H1 (cell line): ENCODE measurements around the gene TBC1D9. TPM values are rescaled to one million over a fixed set of nuclear protein-coding genes. Genes with fewer than 3 reads are reported as not detected.

Experiments
- CTCF ChIA-PET: fragments of 300-600 bp; sonication (Branson Sonifier 250); formaldehyde crosslinking; loops from one replicate; lab custom pipeline; 2021; ENCODE audit not compliant: partially characterized antibody; lab: Charles Lee
- POLR2A ChIA-PET: fragments of 300-600 bp; sonication (Branson Sonifier 250); formaldehyde crosslinking; loops from one replicate; lab custom pipeline; 2021; ENCODE audit warnings: inconsistent platforms; ENCODE audit not compliant: partially characterized antibody; lab: Charles Lee
- DNase-seq, 2 experiments: peaks; one replicate each; pipeline versions ENCODE4 v3.0.0 to v3.0.0-alpha.2; 2010 to 2022; ENCODE audit warnings: low spot score in 2 of 2, low read depth in 1 of 2, mixed read lengths in 1 of 2
- FAIRE-seq: peaks from 2 replicates; lab custom pipeline; 2011; peaks lifted over from hg19 to GRCh38; lab: Jason Lieb, UNC
- H2AFZ ChIP-seq: 2 replicates; pipeline ENCODE4 v1.8.1; 2012; ENCODE audit warnings: low read length, inconsistent platforms
- H2AK5ac ChIP-seq: 2 replicates; pipeline ENCODE4 v1.6.1; 2013; ENCODE audit warnings: low read depth, low read length
- H2BK120ac ChIP-seq: replicated peaks from 2 replicates; pipeline ENCODE3; 2013; ENCODE audit warnings: low read depth, low read length, inconsistent platforms
- H2BK12ac ChIP-seq: 2 replicates; pipeline ENCODE4 v1.6.1; 2013; ENCODE audit warnings: low read depth, low read length
- H2BK15ac ChIP-seq: 2 replicates; pipeline ENCODE4 v1.6.1; 2013; ENCODE audit warnings: low read length
- H2BK20ac ChIP-seq: 2 replicates; pipeline ENCODE4 v1.6.1; 2013; ENCODE audit warnings: low read length
- H2BK5ac ChIP-seq: 2 replicates; pipeline ENCODE4 v1.6.1; 2013; ENCODE audit warnings: low read depth, low read length
- H3K14ac ChIP-seq: 2 replicates; pipeline ENCODE4 v1.6.1; 2013; ENCODE audit warnings: inconsistent platforms; ENCODE audit not compliant: insufficient read length
- H3K18ac ChIP-seq: 2 replicates; pipeline ENCODE4 v1.6.1; 2013; ENCODE audit warnings: low read length; ENCODE audit errors: extremely low read depth
- H3K23ac ChIP-seq: 2 replicates; pipeline ENCODE4 v1.6.1; 2013; ENCODE audit warnings: inconsistent platforms; ENCODE audit not compliant: insufficient read length
- H3K23me2 ChIP-seq: 2 replicates; pipeline ENCODE4 v1.6.1; 2013; ENCODE audit warnings: low read depth, low read length
- H3K27ac ChIP-seq: 2 replicates; pipeline ENCODE4 v1.6.1; 2011; ENCODE audit warnings: low read depth, low read length, inconsistent platforms
- H3K27me3 ChIP-seq, 4 experiments: replicated peaks in 1 of 4; 1 replicate in 1 of 4; 2 replicates in 3 of 4; pipeline versions ENCODE4 v1.6.1 to v1.8.1; 2011 to 2013; ENCODE audit warnings: low read length in 3 of 4, mild to moderate bottlenecking in 3 of 4, inconsistent platforms in 2 of 4, mixed read lengths in 2 of 4, moderate library complexity in 1 of 4; ENCODE audit not compliant: control insufficient read depth in 3 of 4, insufficient read depth in 3 of 4; ENCODE audit errors: extremely low read depth in 1 of 4
- H3K36me3 ChIP-seq, 4 experiments: 2 replicates each; pipeline versions ENCODE4 v1.6.1 to v1.8.1; 2011 to 2013; ENCODE audit warnings: mild to moderate bottlenecking in 4 of 4, low read length in 3 of 4, moderate library complexity in 2 of 4, control low read depth in 1 of 4, inconsistent platforms in 1 of 4; ENCODE audit not compliant: insufficient read depth in 4 of 4, control insufficient read depth in 2 of 4
- H3K4ac ChIP-seq: replicated peaks from 2 replicates; pipeline ENCODE3; 2013; ENCODE audit warnings: low read length, low read depth, mixed read lengths, inconsistent platforms; ENCODE audit not compliant: insufficient read length
- H3K4me1 ChIP-seq, 4 experiments: replicated peaks in 1 of 4; 1 replicate in 1 of 4; 2 replicates in 3 of 4; pipeline versions ENCODE4 v1.6.1 to v1.8.1; 2011 to 2013; ENCODE audit warnings: low read length in 3 of 4, inconsistent platforms in 2 of 4, mixed read lengths in 1 of 4; ENCODE audit not compliant: insufficient read depth in 4 of 4, control insufficient read depth in 3 of 4
- H3K4me2 ChIP-seq, 2 experiments: 2 replicates each; pipeline versions ENCODE4 v1.6.1 to v1.8.1; 2011 to 2013; ENCODE audit warnings: low read depth in 2 of 2, low read length in 2 of 2, control low read depth in 1 of 2, inconsistent platforms in 1 of 2, mild to moderate bottlenecking in 1 of 2; ENCODE audit not compliant: insufficient read depth in 1 of 2
- H3K4me3 ChIP-seq, 4 experiments: fragments of 200-600, 300-600 bp in 1 of 4; sonication (generic), shearing (Covaris generic), sonication (Bioruptor Twin) in 1 of 4; 2 replicates each; pipeline versions ENCODE4 v1.5.1 to v1.8.1; 2011 to 2016; ENCODE audit warnings: low read length in 4 of 4, low read depth in 3 of 4, control low read depth in 2 of 4, inconsistent platforms in 2 of 4, mild to moderate bottlenecking in 2 of 4, mixed read lengths in 1 of 4, moderate library complexity in 1 of 4; ENCODE audit not compliant: insufficient read depth in 2 of 4; ENCODE audit errors: extremely low read depth in 1 of 4
- H3K56ac ChIP-seq: replicated peaks from 2 replicates; pipeline ENCODE3; 2013; ENCODE audit warnings: low read depth, mild to moderate bottlenecking, mixed read lengths, low read length, inconsistent platforms; ENCODE audit not compliant: insufficient read length
- H3K79me1 ChIP-seq: 2 replicates; pipeline ENCODE4 v1.6.1; 2013; ENCODE audit warnings: low read depth, low read length, control low read depth
- H3K79me2 ChIP-seq, 2 experiments: 2 replicates each; pipeline versions ENCODE4 v1.6.1 to v1.8.1; 2012 to 2013; ENCODE audit warnings: low read length in 2 of 2, mild to moderate bottlenecking in 2 of 2, inconsistent platforms in 1 of 2; ENCODE audit not compliant: insufficient read depth in 2 of 2, control insufficient read depth in 1 of 2
- H3K9ac ChIP-seq, 4 experiments: replicated peaks in 1 of 4; 1 replicate in 1 of 4; 2 replicates in 3 of 4; pipeline versions ENCODE4 v1.6.1 to v1.8.1; 2011 to 2013; ENCODE audit warnings: low read depth in 3 of 4, low read length in 3 of 4, control low read depth in 2 of 4, mild to moderate bottlenecking in 2 of 4, moderate library complexity in 2 of 4, inconsistent platforms in 1 of 4; ENCODE audit errors: extremely low read depth in 1 of 4
- H3K9me3 ChIP-seq, 2 experiments: 2 replicates each; pipeline versions ENCODE4 v1.6.1 to v1.8.1; 2012 to 2013; ENCODE audit warnings: mild to moderate bottlenecking in 2 of 2, moderate library complexity in 2 of 2, control low read depth in 1 of 2, inconsistent platforms in 1 of 2, low read depth in 1 of 2, low read length in 1 of 2, mixed read lengths in 1 of 2; ENCODE audit not compliant: insufficient read depth in 2 of 2
- H4K20me1 ChIP-seq, 2 experiments: replicated peaks in 1 of 2; 2 replicates each; pipeline versions ENCODE3 to v1.8.1; 2011 to 2013; ENCODE audit warnings: inconsistent platforms in 2 of 2, low read length in 2 of 2, mild to moderate bottlenecking in 1 of 2; ENCODE audit not compliant: insufficient read depth in 2 of 2, control insufficient read depth in 1 of 2
- H4K5ac ChIP-seq: 2 replicates; pipeline ENCODE4 v1.6.1; 2013; ENCODE audit warnings: low read length, low read depth, mixed read lengths, inconsistent platforms; ENCODE audit not compliant: insufficient read length
- H4K8ac ChIP-seq: 2 replicates; pipeline ENCODE4 v1.8.0; 2013; ENCODE audit warnings: mild to moderate bottlenecking, moderate library complexity, low read length, inconsistent platforms; ENCODE audit not compliant: insufficient read depth; ENCODE audit errors: extremely low read depth
- H4K91ac ChIP-seq: replicated peaks from 2 replicates; pipeline ENCODE3; 2013; ENCODE audit warnings: low read length, mixed read lengths, inconsistent platforms; ENCODE audit not compliant: insufficient read length
- ASH2L ChIP-seq: fragments of 200-600, 300-600 bp; sonication (generic); IDR thresholded peaks from one replicate; pipeline ENCODE4 v1.7.1; 2017; ENCODE audit warnings: low read length
- CBX5 ChIP-seq: fragments of 300-800, 300-1000 bp; sonication (generic); IDR thresholded peaks from 2 replicates; pipeline ENCODE4 v1.7.1; 2016; ENCODE audit warnings: antibody characterized with exemption, low read length, low read depth
- CEBPB ChIP-seq: IDR thresholded peaks from 2 replicates; pipeline ENCODE4 v1.6.1; 2012; ENCODE audit warnings: low read depth, low read length
- CREB1 ChIP-seq: IDR thresholded peaks from 2 replicates; pipeline ENCODE4 v1.6.1; 2012; ENCODE audit warnings: inconsistent platforms
- CTBP2 ChIP-seq: IDR thresholded peaks from 2 replicates; pipeline ENCODE4 v1.7.0; 2011; ENCODE audit warnings: borderline replicate concordance, mild to moderate bottlenecking, moderate library complexity, mixed read lengths, low read length; ENCODE audit not compliant: insufficient read depth, insufficient read length
- FOSL1 ChIP-seq: IDR thresholded peaks from 2 replicates; pipeline ENCODE4 v1.6.1; 2011; ENCODE audit warnings: mild to moderate bottlenecking, low read depth, low read length, moderate library complexity; ENCODE audit not compliant: insufficient read depth
- JUND ChIP-seq: IDR thresholded peaks from 2 replicates; pipeline ENCODE4 v1.6.1; 2011; ENCODE audit warnings: mild to moderate bottlenecking, improper control_type of control experiment, low read length
- NANOG ChIP-seq: IDR thresholded peaks from 2 replicates; pipeline ENCODE4 v1.6.1; 2011; ENCODE audit warnings: low read length, low read depth, mild to moderate bottlenecking, inconsistent platforms; ENCODE audit not compliant: insufficient read depth, poor library complexity, severe bottlenecking
- POLR2AphosphoS5 ChIP-seq: IDR thresholded peaks from 2 replicates; pipeline ENCODE4 v1.6.1; 2011; ENCODE audit warnings: low read depth, low read length
- RAD21 ChIP-seq, 2 experiments: IDR thresholded peaks in 1 of 2; conservative IDR thresholded peaks in 1 of 2; 2 replicates each; pipeline ENCODE4 v1.6.1; 2011; ENCODE audit warnings: low read depth in 2 of 2, low read length in 2 of 2, improper control_type of control experiment in 1 of 2, inconsistent platforms in 1 of 2, mild to moderate bottlenecking in 1 of 2, moderate library complexity in 1 of 2
- SIRT6 ChIP-seq: IDR thresholded peaks from one replicate; pipeline ENCODE4 v1.7.1; 2012; ENCODE audit warnings: low read length, inconsistent platforms
- SIX5 ChIP-seq: IDR thresholded peaks from 2 replicates; pipeline ENCODE4 v1.6.1; 2011; ENCODE audit warnings: mild to moderate bottlenecking, low read depth, low read length
- TBP ChIP-seq: IDR thresholded peaks from 2 replicates; pipeline ENCODE4 v1.6.1; 2011; ENCODE audit warnings: low read depth, low read length, improper control_type of control experiment
- WGBS, 2 experiments: shearing (Covaris generic) in 1 of 2; methylation state at CpG; one replicate each; pipeline versions ENCODE4 v1.1.6 to v1.1.7; 2013 to 2015; ENCODE audit warnings: low lambda C conversion rate in 2 of 2, mixed read lengths in 2 of 2, inconsistent platforms in 1 of 2, low coverage in 1 of 2, missing lambda C conversion rate in 1 of 2; ENCODE audit not compliant: insufficient replicate concordance in 2 of 2, insufficient coverage in 1 of 2, insufficient read length in 1 of 2; ENCODE audit errors: extremely low coverage in 1 of 2, missing lambda C conversion rate in 1 of 2; 5-methylcytosine and 5-hydroxymethylcytosine counted together
- polyA plus RNA-seq, 7 experiments: library from polyadenylated mRNA; depleted of rRNA in 3 of 7; stranded (reverse) in 5 of 7; unstranded in 2 of 7; fragments of >200 nt in 5 of 7; fragments of 200-250 nt in 2 of 7; gene quantifications; 1 replicate in 5 of 7; 2 replicates in 1 of 7; 4 replicates in 1 of 7; pipeline versions ENCODE4 v1.2.1 to v1.2.3, GENCODE V29; 2011 to 2013; ENCODE audit warnings: missing spikeins in 2 of 7, mixed read lengths in 2 of 7
- total RNA-seq: library from RNA; stranded (reverse); fragmentation: NEBNext Ultra II Directional; extraction: Animal tissue kit (Norgen Biotek cat#: 25700); gene quantifications from 2 replicates; pipeline ENCODE4 v1.2.1, GENCODE V29; 2021

The TBC1D9 gene
- total and polyA plus RNA-seq, 2 of the 8 experiments (the other 6 are each of a cell fraction or from before 2014, with no cell fraction given) = 0.94 to 1.0 TPM

DNA sequence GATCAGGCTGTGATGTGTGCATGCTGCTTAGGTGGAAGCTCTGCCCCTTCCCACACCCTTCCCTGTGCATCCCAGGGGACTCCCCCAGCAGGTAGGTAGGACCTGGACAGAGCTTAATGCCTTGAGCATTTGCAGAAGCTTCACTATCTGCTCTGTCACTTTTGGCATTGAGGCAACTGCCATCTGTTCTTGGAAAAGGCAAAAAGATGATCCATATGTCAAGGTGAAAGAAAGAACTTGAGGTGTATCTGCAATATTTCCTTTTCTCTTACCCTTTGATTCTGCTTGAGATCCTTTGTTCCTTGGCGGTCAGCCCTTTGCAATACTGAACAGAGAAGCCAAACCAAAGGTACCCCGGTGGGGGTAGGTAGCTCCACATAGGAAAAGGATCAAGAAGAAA, 37.1 kb upstream of the TBC1D9 start:
- H3K27me3 ChIP-seq = no peaks in the 10 kb centered on the region
- H3K9me3 ChIP-seq = peaks cover 7 to 8% of the 10 kb centered on the region in 2 experiments
- no peak overlapping the region for H2BK20ac ChIP-seq
- H3K79me2 ChIP-seq = no peaks in the 10 kb centered on the region
- no peaks in the 10 kb centered on the region for H4K20me1 ChIP-seq
- H3K4me2 ChIP-seq = no peak overlapping the region
- no peak overlapping the region for H3K56ac ChIP-seq
- H3K23ac ChIP-seq = no peak overlapping the region
- H3K23me2 ChIP-seq = no peaks in the 10 kb centered on the region
- no peak overlapping the region for H3K27ac ChIP-seq
- CTCF ChIA-PET = interaction anchor here (0.6 to 1.0 kb wide), 3 partner anchors 23 to 363 kb away, joined by 3 to 4 read pairs (median 3); no protein-coding TSS in a partner anchor
- H2BK120ac ChIP-seq = no peak overlapping the region
- no peak overlapping the region for H3K9ac ChIP-seq
- no peak overlapping the region for H3K4ac ChIP-seq
- H3K14ac ChIP-seq = no peak overlapping the region
- no peak overlapping the region for H2BK12ac ChIP-seq
- no peak overlapping the region for H2BK15ac ChIP-seq
- 88% methylated on average over 2 of the region's 2 CpGs; no CpG with 5 or more reads in 1 of the 2 experiments for WGBS, 2 experiments
- TF ChIP-seq NANOG = no peak
- TF ChIP-seq ASH2L = no peak
- no peak for TF ChIP-seq RAD21 (IDR thresholded peaks at IDR 0.05 in 1 of 2, conservative IDR thresholded peaks at IDR 0.05 in 1 of 2; ENCODE audit: low read depth in 2 of 2, low read length in 2 of 2)
- no peak for TF ChIP-seq CTBP2
- no peak for TF ChIP-seq POLR2AphosphoS5
- no peak for TF ChIP-seq SIRT6
- no peak for TF ChIP-seq TBP
- TF ChIP-seq CEBPB = no peak
- TF ChIP-seq JUND = no peak
- no peak for TF ChIP-seq FOSL1
- no peak for TF ChIP-seq CREB1
- no peak for TF ChIP-seq SIX5
- TF ChIP-seq CBX5 = no peak
- no peak overlapping the region for H4K8ac ChIP-seq
- FAIRE-seq (no peak), DNase-seq (no peak)
- H2BK5ac ChIP-seq = no peak overlapping the region
- POLR2A ChIA-PET = no interaction called here
- no peaks in the 10 kb centered on the region for H3K79me1 ChIP-seq
- H3K4me1 ChIP-seq = peaks cover 0 to 3% (median 1%) of the 10 kb centered on the region in 4 experiments; a peak in 1 of 7 replicates
- no peak overlapping the region for H4K5ac ChIP-seq
- H3K18ac ChIP-seq = no peak overlapping the region
- no peak overlapping the region for H2AK5ac ChIP-seq
- H3K4me3 ChIP-seq = no peak overlapping the region
- H4K91ac ChIP-seq = no peak overlapping the region
- peak overlapping the region; percentile 94; the same call in 1 of the 2 replicates for H2AFZ ChIP-seq
- H3K36me3 ChIP-seq = no peaks in the 10 kb centered on the region
